Measurements from ENCODE around the gene CERS1.

The CERS1 gene

GRCh38 chr19:18863843-18864362 lies 32.1 kb downstream of the CERS1 start:
- H3K9me3 Mint-ChIP-seq = no peaks in the 10 kb centered on the region
- H3K27me3 Mint-ChIP-seq = no peaks in the 10 kb centered on the region
- H3K27ac Mint-ChIP-seq = no peak overlapping the region
- H3K36me3 Mint-ChIP-seq (ENCODE audit: low read depth) = peaks cover 57% of the 10 kb centered on the region
- H3K4me1 Mint-ChIP-seq (ENCODE audit: low read depth) = no peaks in the 10 kb centered on the region
- no peak overlapping the region for H3K4me3 Mint-ChIP-seq

GRCh38 chr19:18862976-18863842 lies 32.7 kb downstream of the CERS1 start:
- H3K27ac Mint-ChIP-seq = no peak overlapping the region
- no peaks in the 10 kb centered on the region for H3K4me1 Mint-ChIP-seq (ENCODE audit: low read depth)
- no peaks in the 10 kb centered on the region for H3K9me3 Mint-ChIP-seq
- H3K4me3 Mint-ChIP-seq = no peak overlapping the region
- peaks cover 57% of the 10 kb centered on the region for H3K36me3 Mint-ChIP-seq (ENCODE audit: low read depth)
- H3K27me3 Mint-ChIP-seq = no peaks in the 10 kb centered on the region

GRCh38 chr19:18861917-18862316 lies 34.0 kb downstream of the CERS1 start:
- no peaks in the 10 kb centered on the region for H3K27me3 Mint-ChIP-seq
- no peaks in the 10 kb centered on the region for H3K4me1 Mint-ChIP-seq (ENCODE audit: low read depth)
- no peak overlapping the region for H3K27ac Mint-ChIP-seq
- no peaks in the 10 kb centered on the region for H3K9me3 Mint-ChIP-seq
- no peak overlapping the region for H3K4me3 Mint-ChIP-seq
- H3K36me3 Mint-ChIP-seq (ENCODE audit: low read depth) = peaks cover 57% of the 10 kb centered on the region

GRCh38 chr19:18861235-18861634 lies 34.7 kb downstream of the CERS1 start:
- Mint-ChIP-seq H3K36me3 (ENCODE audit: low read depth) (peaks cover 61% of the 10 kb centered on the region), H3K27ac (no peak overlapping the region), H3K4me1 (ENCODE audit: low read depth) (no peaks in the 10 kb centered on the region)

GRCh38 chr19:18860725-18861124 lies 35.2 kb downstream of the CERS1 start:
- peaks cover 62% of the 10 kb centered on the region for H3K36me3 Mint-ChIP-seq (ENCODE audit: low read depth)
- H3K27me3 Mint-ChIP-seq = no peaks in the 10 kb centered on the region
- H3K9me3 Mint-ChIP-seq = no peaks in the 10 kb centered on the region
- H3K4me1 Mint-ChIP-seq (ENCODE audit: low read depth) = no peaks in the 10 kb centered on the region
- no peak overlapping the region for H3K27ac Mint-ChIP-seq
- no peak overlapping the region for H3K4me3 Mint-ChIP-seq

More at GRCh38 chr19:18861235-18861634, 34.7 kb downstream of the CERS1 start:
- H3K27me3 Mint-ChIP-seq = no peaks in the 10 kb centered on the region
- H3K4me3 Mint-ChIP-seq = no peak overlapping the region
- no peaks in the 10 kb centered on the region for H3K9me3 Mint-ChIP-seq

- no peaks in the 10 kb centered on the region for H3K9me3 Mint-ChIP-seq
Measured at GRCh38 chr19:18860302-18860700, 35.7 kb downstream of the CERS1 start.

GRCh38 chr19:18859676-18860301 lies 36.2 kb downstream of the CERS1 start:
- H3K4me1 Mint-ChIP-seq (ENCODE audit: low read depth) = no peaks in the 10 kb centered on the region
- no peaks in the 10 kb centered on the region for H3K27me3 Mint-ChIP-seq
- H3K36me3 Mint-ChIP-seq (ENCODE audit: low read depth) = peaks cover 69% of the 10 kb centered on the region
- H3K27ac Mint-ChIP-seq = no peak overlapping the region
- no peak overlapping the region for H3K4me3 Mint-ChIP-seq
- no peaks in the 10 kb centered on the region for H3K9me3 Mint-ChIP-seq

More at GRCh38 chr19:18860302-18860700, 35.7 kb downstream of the CERS1 start:
- H3K4me1 Mint-ChIP-seq (ENCODE audit: low read depth) = no peaks in the 10 kb centered on the region
- no peaks in the 10 kb centered on the region for H3K27me3 Mint-ChIP-seq
- H3K27ac Mint-ChIP-seq = no peak overlapping the region
- no peak overlapping the region for H3K4me3 Mint-ChIP-seq
- H3K36me3 Mint-ChIP-seq (ENCODE audit: low read depth) = peaks cover 65% of the 10 kb centered on the region

GRCh38 chr19:18858906-18859646 lies 36.9 kb downstream of the CERS1 start:
- H3K36me3 Mint-ChIP-seq (ENCODE audit: low read depth) = peaks cover 72% of the 10 kb centered on the region
- H3K4me1 Mint-ChIP-seq (ENCODE audit: low read depth) = no peaks in the 10 kb centered on the region
- no peaks in the 10 kb centered on the region for H3K27me3 Mint-ChIP-seq
- H3K27ac Mint-ChIP-seq = no peak overlapping the region
- no peak overlapping the region for H3K4me3 Mint-ChIP-seq
- H3K9me3 Mint-ChIP-seq = no peaks in the 10 kb centered on the region

- Mint-ChIP-seq H3K27ac (no peak overlapping the region), H3K4me3 (no peak overlapping the region), H3K36me3 (ENCODE audit: low read depth) (peaks cover 79% of the 10 kb centered on the region), H3K4me1 (ENCODE audit: low read depth) (no peaks in the 10 kb centered on the region), H3K9me3 (no peaks in the 10 kb centered on the region), H3K27me3 (no peaks in the 10 kb centered on the region)
Measured at GRCh38 chr19:18857223-18857622, 38.7 kb downstream of the CERS1 start.

GRCh38 chr19:18856385-18857126 lies 39.4 kb downstream of the CERS1 start:
- H3K36me3 Mint-ChIP-seq (ENCODE audit: low read depth) = peaks cover 76% of the 10 kb centered on the region

GRCh38 chr19:18855647-18856384 lies 40.1 kb downstream of the CERS1 start:
- Mint-ChIP-seq H3K27ac (no peak overlapping the region), H3K36me3 (ENCODE audit: low read depth) (peaks cover 75% of the 10 kb centered on the region)

More at GRCh38 chr19:18856385-18857126, 39.4 kb downstream of the CERS1 start:
- H3K9me3 Mint-ChIP-seq = no peaks in the 10 kb centered on the region
- no peak overlapping the region for H3K27ac Mint-ChIP-seq
- no peaks in the 10 kb centered on the region for H3K4me1 Mint-ChIP-seq (ENCODE audit: low read depth)
- H3K4me3 Mint-ChIP-seq = no peak overlapping the region
- H3K27me3 Mint-ChIP-seq = no peaks in the 10 kb centered on the region

GRCh38 chr19:18854982-18855381 lies 41.0 kb downstream of the CERS1 start:
- Mint-ChIP-seq H3K27ac (no peak overlapping the region), H3K4me1 (ENCODE audit: low read depth) (peaks cover 4% of the 10 kb centered on the region), H3K36me3 (ENCODE audit: low read depth) (peaks cover 75% of the 10 kb centered on the region), H3K9me3 (no peaks in the 10 kb centered on the region), H3K27me3 (no peaks in the 10 kb centered on the region), H3K4me3 (no peak overlapping the region)

More at GRCh38 chr19:18855647-18856384, 40.1 kb downstream of the CERS1 start:
- no peak overlapping the region for H3K4me3 Mint-ChIP-seq
- H3K9me3 Mint-ChIP-seq = no peaks in the 10 kb centered on the region
- no peaks in the 10 kb centered on the region for H3K27me3 Mint-ChIP-seq
- no peaks in the 10 kb centered on the region for H3K4me1 Mint-ChIP-seq (ENCODE audit: low read depth)

GRCh38 chr19:18853755-18854427 lies 42.1 kb downstream of the CERS1 start:
- Mint-ChIP-seq H3K27ac (no peak overlapping the region), H3K4me3 (no peak overlapping the region), H3K4me1 (ENCODE audit: low read depth) (peaks cover 14% of the 10 kb centered on the region), H3K36me3 (ENCODE audit: low read depth) (peaks cover 80% of the 10 kb centered on the region), H3K9me3 (no peaks in the 10 kb centered on the region), H3K27me3 (no peaks in the 10 kb centered on the region)
